IMR-90 (cell line): Measurements from ENCODE around the gene SLIT3. TPM values are rescaled to one million over a fixed set of nuclear protein-coding genes. Genes with fewer than 3 reads are reported as not detected.
"Not testable (repeated sequence)": the region's sequence is repeated elsewhere in the genome, so short reads cannot be mapped to it uniquely, and the experiment has no call there.

Source experiments
- ATAC-seq: fragments of 200-7000 bp; cut with Tn5 transposase; 2 replicates; pipeline ENCODE4 v1.9.1; 2020; ENCODE audit warnings: low read depth, mild to moderate bottlenecking, moderate library complexity
- BruUV-seq: library from RNA; stranded (reverse); fragments of 400-500 nt; replicated peaks from 2 replicates; lab custom pipeline; 2021; lab: Mats Ljungman, UMichigan
- CTCF ChIA-PET: fragments of 300-600 bp; formaldehyde crosslinking; extraction: SDS; loops from one replicate; lab custom pipeline; 2021; ENCODE audit warnings: antibody characterized with exemption; lab: Yijun Ruan, JAX
- POLR2A ChIA-PET: fragments of 300-600 bp; sonication (Branson Sonifier 250); formaldehyde crosslinking; loops from one replicate; lab custom pipeline; 2022; ENCODE audit warnings: antibody characterized with exemption; ENCODE audit not compliant: unreplicated experiment; lab: Charles Lee
- DNase-seq: peaks from one replicate; pipeline ENCODE4 v3.0.0; 2013
- H2AFZ ChIP-seq: replicated peaks from 2 replicates; pipeline ENCODE3; 2013; ENCODE audit warnings: low read length, mild to moderate bottlenecking; ENCODE audit not compliant: poor library complexity
- H2AK5ac ChIP-seq: 2 replicates; pipeline ENCODE4 v1.6.1; 2013; ENCODE audit warnings: low read depth, low read length, inconsistent platforms
- H2AK9ac ChIP-seq: replicated peaks from 2 replicates; pipeline ENCODE3; 2013; ENCODE audit warnings: mild to moderate bottlenecking, low read depth, low read length, moderate library complexity; ENCODE audit not compliant: poor library complexity
- H2BK120ac ChIP-seq: 2 replicates; pipeline ENCODE4 v1.6.1; 2013; ENCODE audit warnings: low read depth, low read length, inconsistent platforms
- H2BK15ac ChIP-seq: 3 replicates; pipeline ENCODE4 v1.6.1; 2013; ENCODE audit warnings: low read depth, low read length, inconsistent platforms
- H2BK20ac ChIP-seq: 2 replicates; pipeline ENCODE4 v1.6.1; 2013; ENCODE audit warnings: low read depth, mild to moderate bottlenecking, inconsistent platforms, low read length, moderate library complexity
- H2BK5ac ChIP-seq: 2 replicates; pipeline ENCODE4 v1.6.1; 2013; ENCODE audit warnings: mild to moderate bottlenecking, low read depth, low read length, inconsistent platforms; ENCODE audit not compliant: poor library complexity, severe bottlenecking
- H3K14ac ChIP-seq: replicated peaks from 2 replicates; pipeline ENCODE4 v1.6.1; 2013; ENCODE audit warnings: low read depth, low read length, inconsistent platforms
- H3K18ac ChIP-seq: 2 replicates; pipeline ENCODE4 v1.6.1; 2013; ENCODE audit warnings: low read depth, low read length, control low read depth
- H3K23ac ChIP-seq: 2 replicates; pipeline ENCODE4 v1.6.1; 2013; ENCODE audit warnings: low read depth, low read length, inconsistent platforms
- H3K27ac ChIP-seq: 2 replicates; pipeline ENCODE4 v1.5.1; 2013; ENCODE audit warnings: mild to moderate bottlenecking, control low read depth, low read length; ENCODE audit not compliant: insufficient read depth
- H3K27me3 ChIP-seq: 2 replicates; pipeline ENCODE4 v1.6.1; 2013; ENCODE audit warnings: low read length; ENCODE audit not compliant: control insufficient read depth, insufficient read depth
- H3K36me3 ChIP-seq: 2 replicates; pipeline ENCODE4 v1.6.1; 2013; ENCODE audit warnings: low read length, mixed read lengths; ENCODE audit not compliant: control insufficient read depth, insufficient read depth
- H3K4ac ChIP-seq: 2 replicates; pipeline ENCODE4 v1.6.1; 2013; ENCODE audit warnings: low read depth, low read length, inconsistent platforms
- H3K4me1 ChIP-seq: 2 replicates; pipeline ENCODE4 v1.6.1; 2013; ENCODE audit warnings: low read length, mixed read lengths; ENCODE audit not compliant: control insufficient read depth, insufficient read depth
- H3K4me2 ChIP-seq: 2 replicates; pipeline ENCODE4 v1.6.1; 2013; ENCODE audit warnings: low read depth, mild to moderate bottlenecking, control low read depth, low read length, moderate library complexity
- H3K4me3 ChIP-seq: 2 replicates; pipeline ENCODE4 v1.5.1; 2013; ENCODE audit warnings: low read depth, mild to moderate bottlenecking, control low read depth, low read length, moderate library complexity; ENCODE audit not compliant: insufficient read depth
- H3K56ac ChIP-seq: 2 replicates; pipeline ENCODE4 v1.6.1; 2013; ENCODE audit warnings: low read length, inconsistent platforms; ENCODE audit not compliant: insufficient read depth; ENCODE audit errors: extremely low read depth
- H3K79me1 ChIP-seq, 2 experiments: 2 replicates each; pipeline ENCODE4 v1.6.1; 2013; ENCODE audit warnings: low read length in 2 of 2, inconsistent platforms in 1 of 2, low read depth in 1 of 2
- H3K9ac ChIP-seq: 2 replicates; pipeline ENCODE4 v1.6.1; 2013; ENCODE audit warnings: low read depth, low read length, control low read depth
- H3K9me1 ChIP-seq: 2 replicates; pipeline ENCODE4 v1.6.1; 2013; ENCODE audit warnings: low read length, inconsistent platforms; ENCODE audit not compliant: insufficient read depth
- H3K9me3 ChIP-seq: 2 replicates; pipeline ENCODE4 v1.6.1; 2013; ENCODE audit warnings: low read length; ENCODE audit not compliant: control insufficient read depth, insufficient read depth
- H4K20me1 ChIP-seq: 2 replicates; pipeline ENCODE4 v1.6.1; 2013; ENCODE audit warnings: low read length, inconsistent platforms; ENCODE audit not compliant: insufficient read depth
- H4K5ac ChIP-seq: 2 replicates; pipeline ENCODE4 v1.6.1; 2013; ENCODE audit warnings: mild to moderate bottlenecking, low read depth, low read length, control low read depth
- H4K8ac ChIP-seq, 2 experiments: 2 replicates each; pipeline ENCODE4 v1.6.1; 2013; ENCODE audit warnings: low read depth in 2 of 2, low read length in 2 of 2, control low read depth in 1 of 2, inconsistent platforms in 1 of 2
- H4K91ac ChIP-seq: 2 replicates; pipeline ENCODE4 v1.6.1; 2013; ENCODE audit warnings: low read depth, low read length, inconsistent platforms; ENCODE audit not compliant: insufficient read depth
- WGBS, 2 experiments: methylation state at CpG; one replicate each; pipeline versions ENCODE4 v1.1.5 to v1.1.7; 2013; ENCODE audit warnings: missing lambda C conversion rate in 2 of 2; ENCODE audit not compliant: insufficient read length in 1 of 2; ENCODE audit errors: extremely low coverage in 2 of 2; 5-methylcytosine and 5-hydroxymethylcytosine counted together
- dilution Hi-C: fragments of 300-500 bp; cut with HindIII; formaldehyde crosslinking; loops from one replicate; pipeline ENCODE4 v1.14.3; 2018; ENCODE audit warnings: low sequenced_read_pairs; ENCODE audit not compliant: unreplicated experiment
- in situ Hi-C: fragments of 300-500 bp; cut with MboI; formaldehyde crosslinking; loops from 3 replicates; pipeline ENCODE4 v1.14.3; 2019; ENCODE audit warnings: low sequenced_read_pairs, inconsistent platforms, mixed read lengths
- intact Hi-C: fragments of 100-400 bp; cut with micrococcal nuclease; formaldehyde crosslinking; loops from 2 replicates; pipeline ENCODE4 v1.10.0; 2022
- polyA plus RNA-seq, 3 experiments: library from polyadenylated mRNA; depleted of rRNA; stranded (reverse); fragments of >200 nt; gene quantifications; 2 replicates each; pipeline ENCODE4 v1.2.3, GENCODE V29; 2012; ENCODE audit warnings: low replicate concordance in 1 of 3
- total RNA-seq: library from RNA; depleted of rRNA; stranded (reverse); fragments of >200 nt; gene quantifications from 2 replicates; pipeline ENCODE4 v1.2.3, GENCODE V29; 2012

Gene SLIT3
- total and polyA plus RNA-seq, 2 of the 4 experiments (the other 2 are of a cell fraction), result 0.18 to 0.50 TPM

- H3K4ac ChIP-seq, CTCF ChIA-PET, H3K23ac ChIP-seq, H2AK9ac ChIP-seq, H3K56ac ChIP-seq, H3K9me3 ChIP-seq, H2AFZ ChIP-seq, H3K4me2 ChIP-seq, BruUV-seq, ATAC-seq, dilution Hi-C loops, H3K27ac ChIP-seq, H3K9me1 ChIP-seq, H3K27me3 ChIP-seq, DNase-seq, in situ Hi-C loops, H3K4me1 ChIP-seq, H4K91ac ChIP-seq, H2BK120ac ChIP-seq, intact Hi-C loops, H2AK5ac ChIP-seq, H3K14ac ChIP-seq, H4K20me1 ChIP-seq, H3K4me3 ChIP-seq, H3K36me3 ChIP-seq, H3K79me1 ChIP-seq, H3K18ac ChIP-seq, H2BK15ac ChIP-seq, H3K9ac ChIP-seq, H2BK20ac ChIP-seq, POLR2A ChIA-PET, H4K5ac ChIP-seq, H4K8ac ChIP-seq: not testable (repeated sequence)
- peak overlapping the region; percentile 76 for H2BK5ac ChIP-seq
- 71% methylated on average over 1 of the region's 10 CpGs; no CpG with 5 or more reads in 1 of the 2 experiments for WGBS, 2 experiments
Observed at GRCh38 chr5:168746126-168746892, 554.6 kb downstream of the SLIT3 start.
